MCF 10A (cell line): ENCODE measurements around the gene FBXW12. TPM values are rescaled to one million over a fixed set of nuclear protein-coding genes. Genes with fewer than 3 reads are reported as not detected.
"Not testable (repeated sequence)": the region's sequence is repeated elsewhere in the genome, so short reads cannot be mapped to it uniquely, and the experiment has no call there.

Source experiments
- Bru-seq: library from RNA; stranded (reverse); fragments of 400-500 nt; gene quantifications from one replicate; lab custom pipeline; 2021; lab: Mats Ljungman, UMichigan
- BruChase-seq, 2 experiments: library from RNA; stranded (reverse); fragments of 400-500 nt; gene quantifications; one replicate each; lab custom pipeline; 2021; lab: Mats Ljungman, UMichigan
- BruUV-seq: library from RNA; stranded (reverse); fragments of 400-500 nt; replicated peaks from 2 replicates; lab custom pipeline; 2021; lab: Mats Ljungman, UMichigan
- CTCF ChIA-PET: fragments of 300-600 bp; sonication (Branson Sonifier 250); formaldehyde crosslinking; extraction: SDS; loops from one replicate; lab custom pipeline; 2021; ENCODE audit warnings: antibody characterized with exemption, inconsistent platforms; lab: Yijun Ruan, JAX
- POLR2A ChIA-PET: fragments of 300-600, 350-650 bp; sonication (Branson Sonifier 250); formaldehyde crosslinking; extraction: SDS; loops from one replicate; lab custom pipeline; 2020; ENCODE audit warnings: antibody characterized with exemption, inconsistent platforms; lab: Yijun Ruan, JAX
- DNase-seq: peaks from one replicate; pipeline ENCODE4 v3.0.0-alpha.2; 2018; ENCODE audit not compliant: unreplicated experiment
- H3K27ac Mint-ChIP-seq: one replicate; pipeline ENCODE4 v1.8.0; 2022; ENCODE audit warnings: mild to moderate bottlenecking, low read depth, mixed read lengths; ENCODE audit not compliant: unreplicated experiment
- H3K27me3 Mint-ChIP-seq: one replicate; pipeline ENCODE4 v1.8.0; 2022; ENCODE audit warnings: mixed read lengths; ENCODE audit not compliant: insufficient read depth, unreplicated experiment
- H3K36me3 Mint-ChIP-seq: one replicate; pipeline ENCODE4 v1.8.0; 2022; ENCODE audit warnings: mild to moderate bottlenecking, moderate library complexity, mixed read lengths; ENCODE audit not compliant: insufficient read depth, unreplicated experiment
- H3K4me1 Mint-ChIP-seq: one replicate; pipeline ENCODE4 v1.8.0; 2022; ENCODE audit warnings: mixed read lengths; ENCODE audit not compliant: insufficient read depth, unreplicated experiment
- H3K4me3 Mint-ChIP-seq: one replicate; pipeline ENCODE4 v1.8.0; 2022; ENCODE audit warnings: mild to moderate bottlenecking, moderate library complexity, mixed read lengths; ENCODE audit not compliant: unreplicated experiment
- H3K9me3 Mint-ChIP-seq: one replicate; pipeline ENCODE4 v1.8.0; 2022; ENCODE audit warnings: mixed read lengths; ENCODE audit not compliant: unreplicated experiment
- intact Hi-C: fragments of 100-400 bp; cut with micrococcal nuclease; formaldehyde crosslinking; loops from 2 replicates; pipeline ENCODE4 v1.14.1; 2022
- long read RNA-seq: library from polyadenylated mRNA; stranded (forward); transcript quantifications from one replicate; pipeline ENCODE4 v2.0.0, GENCODE V29; 2022
- total RNA-seq: library from RNA; stranded (reverse); gene quantifications from 2 replicates; pipeline ENCODE4 v1.2.3, GENCODE V29; 2022
- TF ChIP-seq, protein P1 (sequence below): fragments of 200-600 bp; IDR thresholded peaks from one replicate; pipeline ENCODE4 v1.8.0; 2022; ENCODE audit warnings: antibody characterized with exemption, mild to moderate bottlenecking; ENCODE audit not compliant: unreplicated experiment

The FBXW12 gene
- not detected in 2 replicates for total RNA-seq
- percentile 5 among the genes with signal in this experiment for Bru-seq, nascent RNA
- BruChase-seq, experiment 1, labeled RNA remaining after a 6-hour chase = not detected
- percentile 5 among the genes with signal in this experiment for BruChase-seq, experiment 2, labeled RNA remaining after a 2-hour chase
- long read RNA-seq, partial matches to known transcripts = 0 of 1 reads
- long read RNA-seq, other reads (novel, unspliced or antisense) = 1 of 1 reads

DNA sequence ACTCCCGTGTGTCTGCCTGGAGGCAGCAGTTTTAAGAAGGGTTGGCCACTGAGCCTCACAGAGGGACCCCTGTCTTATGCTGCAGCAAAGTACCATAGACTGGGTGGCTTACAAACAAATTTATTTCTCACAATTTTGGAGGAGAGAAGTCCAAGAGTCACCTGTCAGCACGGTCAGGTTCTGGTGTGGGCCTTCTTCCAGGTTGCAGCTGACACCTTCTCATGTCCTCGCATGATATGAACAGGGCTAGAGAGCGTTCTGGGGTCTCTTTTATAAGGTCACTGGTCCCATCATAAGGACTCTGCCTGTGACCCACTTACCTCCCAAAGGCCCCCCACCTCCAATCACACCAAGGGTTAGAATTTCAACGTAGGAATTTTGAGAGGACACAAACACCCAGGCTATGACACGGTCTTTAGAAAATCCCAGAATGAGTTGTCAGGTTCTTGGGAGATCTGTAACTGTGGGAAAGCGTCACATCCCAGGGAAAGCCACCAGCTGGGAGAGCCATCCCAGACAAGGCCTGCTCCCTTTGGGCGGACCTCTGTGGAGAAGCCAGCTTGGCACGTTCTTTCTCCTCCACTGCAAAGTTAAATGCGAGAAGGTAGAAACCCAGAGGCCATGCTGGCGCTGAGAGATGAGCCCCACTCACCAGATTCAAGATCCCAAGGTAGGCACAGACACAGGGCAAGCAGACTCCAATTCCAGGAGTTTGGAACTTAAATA is at the start of gene FBXW12:
FBXW12 (plus strand) TSS at position 569 of the 726 bp plus-strand sequence. CDS start 549 bp downstream, outside the sequence.
- CTCF ChIA-PET = no interaction called here
- H3K27me3 Mint-ChIP-seq = no peaks in the 10 kb centered on the region
- POLR2A ChIA-PET = no interaction called here
- no peak within 1 kb of the TSS for H3K4me3 Mint-ChIP-seq
- no peaks in the 10 kb centered on the region for H3K4me1 Mint-ChIP-seq
- H3K36me3 Mint-ChIP-seq = no peaks in the 10 kb centered on the region
- DNase-seq = no peak
- intact Hi-C loops = no loop called here
- no peaks in the 10 kb centered on the region for H3K9me3 Mint-ChIP-seq
- TF ChIP-seq, protein P1, sequence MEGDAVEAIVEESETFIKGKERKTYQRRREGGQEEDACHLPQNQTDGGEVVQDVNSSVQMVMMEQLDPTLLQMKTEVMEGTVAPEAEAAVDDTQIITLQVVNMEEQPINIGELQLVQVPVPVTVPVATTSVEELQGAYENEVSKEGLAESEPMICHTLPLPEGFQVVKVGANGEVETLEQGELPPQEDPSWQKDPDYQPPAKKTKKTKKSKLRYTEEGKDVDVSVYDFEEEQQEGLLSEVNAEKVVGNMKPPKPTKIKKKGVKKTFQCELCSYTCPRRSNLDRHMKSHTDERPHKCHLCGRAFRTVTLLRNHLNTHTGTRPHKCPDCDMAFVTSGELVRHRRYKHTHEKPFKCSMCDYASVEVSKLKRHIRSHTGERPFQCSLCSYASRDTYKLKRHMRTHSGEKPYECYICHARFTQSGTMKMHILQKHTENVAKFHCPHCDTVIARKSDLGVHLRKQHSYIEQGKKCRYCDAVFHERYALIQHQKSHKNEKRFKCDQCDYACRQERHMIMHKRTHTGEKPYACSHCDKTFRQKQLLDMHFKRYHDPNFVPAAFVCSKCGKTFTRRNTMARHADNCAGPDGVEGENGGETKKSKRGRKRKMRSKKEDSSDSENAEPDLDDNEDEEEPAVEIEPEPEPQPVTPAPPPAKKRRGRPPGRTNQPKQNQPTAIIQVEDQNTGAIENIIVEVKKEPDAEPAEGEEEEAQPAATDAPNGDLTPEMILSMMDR = no peak
- no TSS peak for BruUV-seq
- no peak within 1 kb of the TSS for H3K27ac Mint-ChIP-seq

- CTCF ChIA-PET, H3K4me3 Mint-ChIP-seq, H3K4me1 Mint-ChIP-seq, BruUV-seq, DNase-seq, H3K36me3 Mint-ChIP-seq, intact Hi-C loops, POLR2A ChIA-PET, H3K27ac Mint-ChIP-seq, H3K9me3 Mint-ChIP-seq: not testable (repeated sequence)
- peaks cover 10% of the 10 kb centered on the region for H3K27me3 Mint-ChIP-seq
Observed at GRCh38 chr3:48331706-48332435, 40.1 kb upstream of the FBXW12 start.

DNA sequence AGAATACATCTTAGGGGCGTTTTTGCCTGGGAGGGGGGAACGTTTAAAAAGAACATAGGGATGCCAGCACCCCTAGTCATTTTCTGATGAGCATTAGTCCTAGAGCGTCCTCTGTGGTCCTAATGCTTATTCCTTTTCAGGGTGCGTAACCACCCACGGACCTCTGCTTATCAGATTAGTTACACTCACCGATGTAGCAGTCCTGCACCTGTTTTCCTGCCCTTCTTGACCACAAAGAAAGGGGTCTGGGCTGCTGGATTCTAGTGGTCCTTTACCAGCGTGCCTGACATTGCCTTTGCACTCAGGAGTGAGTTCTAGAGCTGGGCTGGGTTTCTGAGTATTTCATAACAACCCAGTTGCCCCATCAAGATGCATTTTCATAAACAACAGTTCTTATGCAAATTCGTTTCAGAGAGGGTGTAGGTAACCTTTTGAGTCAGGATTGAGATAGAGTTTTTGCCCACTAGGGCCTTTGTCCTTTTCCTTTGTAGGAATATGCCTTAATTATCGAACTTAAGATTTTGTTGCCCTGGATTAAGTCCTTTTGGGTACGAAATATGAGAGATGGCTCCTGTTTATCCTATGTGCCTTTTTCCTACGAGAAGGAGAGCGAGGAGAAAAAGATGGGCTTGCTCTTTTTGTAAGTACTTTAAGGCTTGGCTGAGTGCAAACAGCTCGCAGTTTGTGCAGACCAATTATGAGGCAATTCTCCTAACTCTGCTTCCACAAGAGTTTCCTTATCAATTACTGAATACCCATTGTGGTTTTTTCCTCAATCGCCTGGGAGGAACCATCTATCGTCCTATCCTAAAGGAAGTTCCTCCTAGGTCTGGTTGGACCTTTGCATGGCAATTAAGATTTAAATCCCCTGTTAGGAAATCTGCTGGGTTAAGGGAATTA is 38.4 kb upstream of the FBXW12 start, which contains the start of gene SPINK8:
SPINK8 (minus strand) TSS at position 316 of the 900 bp plus-strand sequence. CDS start 5,320 bp downstream, outside the sequence.
- DNase-seq, H3K4me1 Mint-ChIP-seq, BruUV-seq, H3K4me3 Mint-ChIP-seq, H3K9me3 Mint-ChIP-seq, H3K27ac Mint-ChIP-seq, intact Hi-C loops, H3K36me3 Mint-ChIP-seq: not testable (repeated sequence)
- peaks cover 10% of the 10 kb centered on the region for H3K27me3 Mint-ChIP-seq
- ChIA-PET CTCF (interaction anchor here (0.6 kb wide), 2 partner anchors 55 to 56 kb away, joined by 3 read pairs; no protein-coding TSS in a partner anchor), POLR2A (interaction anchor here (0.6 to 0.9 kb wide), 2 partner anchors 102 to 372 kb away, joined by 3 to 5 read pairs; no protein-coding TSS in a partner anchor)

DNA sequence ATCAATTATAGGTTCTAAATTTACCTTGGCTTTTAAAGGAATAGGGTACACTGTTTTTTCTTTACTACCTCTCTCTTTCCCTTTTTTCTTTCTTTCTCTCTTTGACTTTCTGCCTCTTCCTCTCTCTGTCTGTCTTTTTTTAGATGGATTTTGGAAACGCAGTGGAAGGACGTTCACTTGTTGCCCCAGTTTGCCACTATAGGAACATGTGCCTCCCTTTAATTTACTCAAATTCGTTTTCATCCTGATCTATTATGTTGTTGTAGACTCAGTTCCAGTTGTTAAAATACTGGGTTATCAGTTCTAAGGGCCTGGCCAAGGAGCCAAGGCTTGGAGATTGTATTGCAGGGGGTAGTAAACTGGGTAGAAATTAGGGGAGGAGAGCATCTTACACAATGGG is 37.4 kb upstream of the FBXW12 start:
- DNase-seq = no peak
- Mint-ChIP-seq H3K4me1 (no peaks in the 10 kb centered on the region), H3K9me3 (no peaks in the 10 kb centered on the region), H3K4me3 (no peak overlapping the region), H3K36me3 (no peaks in the 10 kb centered on the region), H3K27me3 (peaks cover 10% of the 10 kb centered on the region), H3K27ac (no peak overlapping the region)
- intact Hi-C loops = no loop called here
- TF ChIP-seq, protein P1 = no peak
- ChIA-PET CTCF (interaction anchor here (2.0 kb wide), 1 partner anchor 101 kb away, joined by 9 read pairs; no protein-coding TSS in a partner anchor), POLR2A (no interaction called here)
- no TSS peak for BruUV-seq

- DNase-seq, H3K27ac Mint-ChIP-seq, H3K4me3 Mint-ChIP-seq, H3K36me3 Mint-ChIP-seq, POLR2A ChIA-PET, H3K9me3 Mint-ChIP-seq, BruUV-seq, intact Hi-C loops, H3K4me1 Mint-ChIP-seq: not testable (repeated sequence)
- peaks cover 10% of the 10 kb centered on the region for H3K27me3 Mint-ChIP-seq
- CTCF ChIA-PET = interaction anchor here (0.6 to 2.0 kb wide), 2 partner anchors 24 to 101 kb away, joined by 3 to 9 read pairs; no protein-coding TSS in a partner anchor
Observed at GRCh38 chr3:48335286-48335685, 36.7 kb upstream of the FBXW12 start.

DNA sequence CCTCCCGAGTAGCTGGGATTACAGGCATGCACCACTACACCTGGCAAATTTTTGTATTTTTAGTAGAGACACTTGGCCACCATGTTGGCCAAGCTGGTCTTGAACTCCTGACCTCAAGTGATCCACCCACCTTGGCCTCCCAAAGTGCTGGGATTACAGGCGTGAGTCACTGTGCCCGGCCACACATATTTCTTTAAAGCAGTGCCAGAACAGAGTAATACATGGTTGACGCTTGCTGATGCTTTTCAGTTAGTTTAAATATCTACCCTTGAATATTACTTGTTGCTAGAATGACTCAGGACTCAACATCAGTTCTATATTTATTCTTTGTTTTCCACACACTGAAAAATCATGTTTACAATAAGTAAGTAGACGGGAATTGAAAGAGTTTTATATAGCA is 34.5 kb upstream of the FBXW12 start:
- peak; percentile 22 for DNase-seq
- H3K4me3 Mint-ChIP-seq, H3K36me3 Mint-ChIP-seq, BruUV-seq, CTCF ChIA-PET, H3K27ac Mint-ChIP-seq, H3K9me3 Mint-ChIP-seq, POLR2A ChIA-PET, H3K4me1 Mint-ChIP-seq, intact Hi-C loops: not testable (repeated sequence)
- peaks cover 10% of the 10 kb centered on the region for H3K27me3 Mint-ChIP-seq
